ENCODE measurements around the gene TRIO.
"Not testable (repeated sequence)": the region's sequence is repeated elsewhere in the genome, so short reads cannot be mapped to it uniquely, and the experiment has no call there.

The TRIO gene

GRCh38 chr5:14424011-14424685 lies 281.0 kb downstream of the TRIO start:
- no peak for DNase-seq

GRCh38 chr5:14425559-14425958 lies 282.4 kb downstream of the TRIO start:
- DNase-seq: no peak

- DNase-seq: no peak
Observed at GRCh38 chr5:14426521-14426920, 283.4 kb downstream of the TRIO start.

- DNase-seq: no peak
Observed at GRCh38 chr5:14428302-14429081, 285.4 kb downstream of the TRIO start.

GRCh38 chr5:14429101-14430050 lies 286.2 kb downstream of the TRIO start:
- DNase-seq: no peak

- DNase-seq: no peak
Observed at GRCh38 chr5:14431534-14431933, 288.4 kb downstream of the TRIO start.

GRCh38 chr5:14432931-14433589 lies 289.9 kb downstream of the TRIO start:
- no peak for DNase-seq

- no peak for DNase-seq
Observed at GRCh38 chr5:14435481-14435880, 292.3 kb downstream of the TRIO start.

GRCh38 chr5:14436122-14436521 lies 293.0 kb downstream of the TRIO start:
- not testable (repeated sequence) for DNase-seq

- no peak for DNase-seq
Observed at GRCh38 chr5:14436801-14437542, 293.8 kb downstream of the TRIO start.

GRCh38 chr5:14438195-14438606 lies 295.1 kb downstream of the TRIO start:
- DNase-seq: no peak

- DNase-seq: no peak
Observed at GRCh38 chr5:14439087-14439871, 296.1 kb downstream of the TRIO start.

GRCh38 chr5:14440223-14440581 lies 297.1 kb downstream of the TRIO start:
- no peak for DNase-seq

- no peak for DNase-seq
Observed at GRCh38 chr5:14440582-14441431, 297.7 kb downstream of the TRIO start.

GRCh38 chr5:14441641-14442040 lies 298.5 kb downstream of the TRIO start:
- no peak for DNase-seq

GRCh38 chr5:14442536-14442935 lies 299.4 kb downstream of the TRIO start:
- no peak for DNase-seq

GRCh38 chr5:14443671-14444093 lies 300.5 kb downstream of the TRIO start:
- DNase-seq: no peak

- no peak for DNase-seq
Observed at GRCh38 chr5:14444161-14444560, 301.0 kb downstream of the TRIO start.

GRCh38 chr5:14445013-14445412 lies 301.9 kb downstream of the TRIO start:
- no peak for DNase-seq

GRCh38 chr5:14445576-14446290 lies 302.6 kb downstream of the TRIO start:
- no peak for DNase-seq

Measured in stimulated activated naive CD4-positive, alpha-beta T cell treated with Interleukin-2 at 50 U/mL for 16 hours (primary cell).